DOHH2 (cell line): ENCODE results near the gene PCCA.

Experiments
- EZH2phosphoT487 ChIP-seq: fragments of 200-600 bp; sonication (generic); IDR thresholded peaks from 2 replicates; pipeline ENCODE4 v1.6.1; 2017; ENCODE audit warnings: borderline replicate concordance, mild to moderate bottlenecking, antibody characterized with exemption, low read length, moderate library complexity, mixed read lengths
- TF ChIP-seq, protein P1 (sequence below): fragments of 200-600 bp; sonication (generic); IDR thresholded peaks from one replicate; pipeline ENCODE4 v1.5.1; 2014; ENCODE audit warnings: antibody characterized with exemption, mild to moderate bottlenecking, low read depth, low read length; ENCODE audit not compliant: poor library complexity, severe bottlenecking

DNA sequence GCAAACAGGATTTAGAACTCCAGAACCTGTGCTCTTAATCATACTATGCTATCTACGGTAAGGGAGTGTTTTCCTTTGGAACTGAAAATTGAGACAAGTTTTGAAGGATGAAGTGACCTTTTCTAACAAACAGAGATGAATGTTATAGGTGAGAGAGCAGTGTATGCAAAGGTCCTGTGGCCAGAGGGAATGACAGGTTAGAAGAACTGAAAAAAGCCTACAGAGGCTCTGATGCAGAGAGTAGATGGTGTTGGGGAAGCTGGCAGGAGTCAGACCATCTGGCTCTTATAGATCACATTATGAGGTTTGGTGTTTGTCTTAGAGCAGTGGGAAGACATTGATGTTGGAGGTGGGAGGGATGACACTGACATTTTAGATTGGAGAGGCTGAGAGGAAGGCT lies 2.0 kb downstream of the PCCA start:
- TF ChIP-seq, protein P1, sequence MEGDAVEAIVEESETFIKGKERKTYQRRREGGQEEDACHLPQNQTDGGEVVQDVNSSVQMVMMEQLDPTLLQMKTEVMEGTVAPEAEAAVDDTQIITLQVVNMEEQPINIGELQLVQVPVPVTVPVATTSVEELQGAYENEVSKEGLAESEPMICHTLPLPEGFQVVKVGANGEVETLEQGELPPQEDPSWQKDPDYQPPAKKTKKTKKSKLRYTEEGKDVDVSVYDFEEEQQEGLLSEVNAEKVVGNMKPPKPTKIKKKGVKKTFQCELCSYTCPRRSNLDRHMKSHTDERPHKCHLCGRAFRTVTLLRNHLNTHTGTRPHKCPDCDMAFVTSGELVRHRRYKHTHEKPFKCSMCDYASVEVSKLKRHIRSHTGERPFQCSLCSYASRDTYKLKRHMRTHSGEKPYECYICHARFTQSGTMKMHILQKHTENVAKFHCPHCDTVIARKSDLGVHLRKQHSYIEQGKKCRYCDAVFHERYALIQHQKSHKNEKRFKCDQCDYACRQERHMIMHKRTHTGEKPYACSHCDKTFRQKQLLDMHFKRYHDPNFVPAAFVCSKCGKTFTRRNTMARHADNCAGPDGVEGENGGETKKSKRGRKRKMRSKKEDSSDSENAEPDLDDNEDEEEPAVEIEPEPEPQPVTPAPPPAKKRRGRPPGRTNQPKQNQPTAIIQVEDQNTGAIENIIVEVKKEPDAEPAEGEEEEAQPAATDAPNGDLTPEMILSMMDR, result no peak
- no peak for TF ChIP-seq EZH2phosphoT487
